RWPE1 (cell line): ENCODE data around the gene SMOC2.

ENCODE experiments used
- CTCF ChIA-PET: fragments of 350-600 bp; sonication (Branson Sonifier 250); formaldehyde crosslinking; extraction: SDS; loops from one replicate; lab custom pipeline; 2021; lab: Yijun Ruan, JAX
- POLR2A ChIA-PET: fragments of 400-600 bp; formaldehyde crosslinking; extraction: SDS; loops from one replicate; lab custom pipeline; 2020; ENCODE audit warnings: antibody characterized with exemption; ENCODE audit not compliant: low non-redundant PET; lab: Yijun Ruan, JAX
- DNase-seq: peaks from one replicate; pipeline ENCODE4 v3.0.0; 2012; ENCODE audit warnings: low spot score
- H3K27ac ChIP-seq: fragments of 450-650 bp; 2 replicates; pipeline ENCODE4 v1.5.1; 2017
- TF ChIP-seq, protein P1 (sequence below): fragments of 450-650 bp; conservative IDR thresholded peaks from 2 replicates; pipeline ENCODE4 v1.5.1; 2017; ENCODE audit warnings: low read depth, mild to moderate bottlenecking

Gene SMOC2

GRCh38 chr6:168641446-168641845 is 200.5 kb downstream of the SMOC2 start:
- DNase-seq = peak; percentile 72
- peak overlapping the region; percentile 66; the same call in 1 of the 2 replicates for H3K27ac ChIP-seq
- POLR2A ChIA-PET = no interaction called here
- CTCF ChIA-PET = no interaction called here
- TF ChIP-seq, protein P1, sequence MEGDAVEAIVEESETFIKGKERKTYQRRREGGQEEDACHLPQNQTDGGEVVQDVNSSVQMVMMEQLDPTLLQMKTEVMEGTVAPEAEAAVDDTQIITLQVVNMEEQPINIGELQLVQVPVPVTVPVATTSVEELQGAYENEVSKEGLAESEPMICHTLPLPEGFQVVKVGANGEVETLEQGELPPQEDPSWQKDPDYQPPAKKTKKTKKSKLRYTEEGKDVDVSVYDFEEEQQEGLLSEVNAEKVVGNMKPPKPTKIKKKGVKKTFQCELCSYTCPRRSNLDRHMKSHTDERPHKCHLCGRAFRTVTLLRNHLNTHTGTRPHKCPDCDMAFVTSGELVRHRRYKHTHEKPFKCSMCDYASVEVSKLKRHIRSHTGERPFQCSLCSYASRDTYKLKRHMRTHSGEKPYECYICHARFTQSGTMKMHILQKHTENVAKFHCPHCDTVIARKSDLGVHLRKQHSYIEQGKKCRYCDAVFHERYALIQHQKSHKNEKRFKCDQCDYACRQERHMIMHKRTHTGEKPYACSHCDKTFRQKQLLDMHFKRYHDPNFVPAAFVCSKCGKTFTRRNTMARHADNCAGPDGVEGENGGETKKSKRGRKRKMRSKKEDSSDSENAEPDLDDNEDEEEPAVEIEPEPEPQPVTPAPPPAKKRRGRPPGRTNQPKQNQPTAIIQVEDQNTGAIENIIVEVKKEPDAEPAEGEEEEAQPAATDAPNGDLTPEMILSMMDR = no peak

DNA sequence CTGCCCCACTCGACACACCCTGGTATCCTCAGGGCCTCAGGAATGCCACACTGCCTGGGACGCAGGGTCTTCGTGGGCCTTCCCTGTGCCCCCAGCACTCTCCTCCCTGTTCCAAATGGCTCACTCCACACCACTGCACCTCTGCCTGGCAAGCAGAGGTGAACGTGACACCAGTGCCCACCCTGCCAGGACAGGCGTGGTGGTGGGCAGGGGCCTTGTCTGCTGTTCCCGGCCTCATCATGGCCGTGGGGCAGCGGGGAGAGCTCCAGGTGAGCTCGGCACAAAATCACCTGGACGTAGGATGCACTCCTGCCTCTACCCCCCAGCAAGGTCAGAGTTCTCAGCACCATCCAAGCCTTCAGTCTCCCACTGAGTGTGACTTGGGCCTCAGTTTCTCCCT is 202.4 kb downstream of the SMOC2 start:
- CTCF ChIA-PET = interaction anchor here (0.6 kb wide), 1 partner anchor 68 kb away, joined by 3 read pairs; no protein-coding TSS in a partner anchor
- TF ChIP-seq, protein P1 = no peak
- DNase-seq = no peak
- POLR2A ChIA-PET = no interaction called here
- H3K27ac ChIP-seq = no peak overlapping the region

GRCh38 chr6:168645326-168645725 is 204.3 kb downstream of the SMOC2 start:
- DNase-seq = no peak
- TF ChIP-seq, protein P1 = no peak
- H3K27ac ChIP-seq = peak overlapping the region; percentile 60
- POLR2A ChIA-PET = no interaction called here
- CTCF ChIA-PET = no interaction called here

GRCh38 chr6:168647271-168647670 is 206.3 kb downstream of the SMOC2 start:
- TF ChIP-seq, protein P1 = no peak
- DNase-seq = no peak
- POLR2A ChIA-PET = no interaction called here
- CTCF ChIA-PET = interaction anchor here (0.5 kb wide), 1 partner anchor 63 kb away, joined by 3 read pairs; no protein-coding TSS in a partner anchor
- H3K27ac ChIP-seq = no peak overlapping the region

GRCh38 chr6:168648240-168649125 is 207.5 kb downstream of the SMOC2 start:
- peak overlapping the region; percentile 48 for H3K27ac ChIP-seq
- TF ChIP-seq, protein P1 = no peak
- DNase-seq = no peak
- POLR2A ChIA-PET = no interaction called here
- CTCF ChIA-PET = no interaction called here

DNA sequence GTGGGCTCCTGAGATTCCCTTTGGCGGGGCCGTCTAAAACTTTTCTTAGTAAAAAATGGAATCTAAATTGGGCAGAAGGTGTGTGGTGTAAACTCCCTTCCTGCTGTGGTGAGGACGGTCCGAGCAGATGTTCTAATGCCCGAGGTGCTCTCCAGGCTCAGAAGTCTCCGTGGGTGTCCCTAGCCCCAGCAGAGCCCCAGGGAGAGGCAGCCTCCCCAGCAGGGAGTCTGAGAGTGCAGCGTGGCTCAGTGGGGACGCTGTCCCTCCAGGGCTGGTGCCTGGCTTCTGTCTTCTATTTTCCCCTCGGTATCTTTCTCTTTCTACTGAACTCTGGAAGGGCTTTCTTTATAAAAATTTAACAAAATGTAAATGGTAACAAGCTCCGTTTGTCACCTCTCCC is 208.2 kb downstream of the SMOC2 start:
- no peak for DNase-seq
- H3K27ac ChIP-seq = no peak overlapping the region
- ChIA-PET CTCF (no interaction called here), POLR2A (no interaction called here)
- TF ChIP-seq, protein P1 = no peak
